ENCODE measurements around the gene COL25A1.

COL25A1 gene

GRCh38 chr4:108796173-108796572, 506.3 kb downstream of the COL25A1 start:
- DNase-seq, result no peak

- no peak for DNase-seq
Measured at GRCh38 chr4:108795733-108796132, 506.7 kb downstream of the COL25A1 start.

GRCh38 chr4:108794136-108794535, 508.3 kb downstream of the COL25A1 start:
- DNase-seq, result no peak

DNA sequence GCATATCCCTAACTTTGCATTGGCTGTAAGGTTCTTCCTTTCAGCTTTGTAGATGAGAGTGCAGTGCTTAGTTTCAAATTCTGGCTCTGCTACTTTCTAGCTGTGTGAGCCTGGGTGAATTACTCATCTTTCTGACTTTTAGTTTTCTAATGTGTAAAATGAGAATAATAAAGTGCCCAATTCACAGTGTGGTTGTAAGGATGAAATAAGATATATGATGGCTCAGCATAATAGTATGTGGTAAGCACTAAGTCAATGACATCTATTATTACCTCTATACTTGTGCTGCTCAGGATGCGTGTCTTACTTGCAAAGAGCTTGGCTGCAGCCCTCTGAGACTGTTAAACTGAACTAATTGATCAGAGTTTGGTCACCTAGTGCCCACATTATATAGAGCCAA, 509.0 kb downstream of the COL25A1 start:
- no peak for DNase-seq

GRCh38 chr4:108788731-108789130, 513.7 kb downstream of the COL25A1 start:
- DNase-seq, result no peak

DNA sequence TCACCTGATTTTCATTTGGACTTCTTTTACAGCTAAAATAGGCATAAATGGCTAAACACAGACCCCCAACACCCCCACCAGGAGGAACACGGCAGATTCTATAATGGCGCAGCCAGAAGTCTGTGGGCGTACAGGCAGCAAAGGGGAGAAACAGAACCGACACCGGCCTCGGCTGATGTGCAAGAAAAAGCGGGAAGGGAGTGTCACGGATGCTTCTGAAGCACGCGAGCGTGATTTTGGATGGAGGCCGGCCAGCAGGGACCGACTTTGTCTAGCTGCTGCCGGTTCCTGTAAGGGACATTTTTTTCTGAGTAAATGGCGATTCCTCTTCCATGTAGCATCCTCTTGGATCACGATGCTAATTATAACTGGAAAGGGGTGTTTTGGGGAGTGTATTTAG, 514.7 kb downstream of the COL25A1 start:
- DNase-seq, result no peak

- DNase-seq, result no peak
Measured at GRCh38 chr4:108787106-108787505, 515.4 kb downstream of the COL25A1 start.

DNA sequence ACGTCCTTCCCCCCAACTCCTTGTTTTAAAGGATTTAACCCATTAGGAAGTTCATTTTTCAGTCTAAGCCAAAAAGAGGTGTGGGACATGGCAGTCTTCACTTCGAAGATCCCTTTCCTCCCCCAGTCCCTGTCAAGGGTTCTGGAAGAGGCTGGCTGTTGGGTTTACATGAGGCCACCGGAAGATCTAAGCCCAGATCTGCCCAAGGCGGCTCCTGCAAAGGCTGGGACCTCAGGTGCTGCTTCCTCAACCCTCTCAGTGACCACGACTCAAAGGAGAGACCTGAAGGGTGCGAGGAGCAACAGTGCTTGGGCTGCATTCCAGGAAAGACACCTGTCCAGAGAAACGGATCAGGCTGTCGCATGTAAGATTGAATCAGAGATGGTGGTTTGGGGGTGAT, 516.1 kb downstream of the COL25A1 start:
- no peak for DNase-seq

GRCh38 chr4:108783665-108784463, 518.6 kb downstream of the COL25A1 start:
- no peak for DNase-seq

DNA sequence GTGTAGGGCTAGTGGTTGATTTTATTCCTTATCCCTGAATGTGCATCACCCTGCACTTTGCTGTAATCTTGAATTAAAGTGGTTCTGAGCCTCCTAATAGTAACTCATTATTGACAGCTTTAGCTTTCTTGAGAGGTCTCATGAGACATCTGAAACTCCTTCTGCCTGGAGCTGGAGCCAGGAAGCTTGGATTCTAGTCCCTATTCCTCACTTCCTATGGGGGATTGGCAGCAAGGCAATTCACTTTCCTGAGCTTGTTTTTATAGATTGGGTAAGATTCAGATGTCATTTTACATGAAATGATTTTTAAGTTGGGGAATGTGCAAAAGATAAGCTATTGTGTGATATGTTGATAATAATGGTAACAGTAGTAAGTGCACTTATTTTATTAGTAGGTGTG, 522.5 kb downstream of the COL25A1 start:
- DNase-seq, result no peak

- DNase-seq, result no peak
Measured at GRCh38 chr4:108777388-108777787, 525.1 kb downstream of the COL25A1 start.

- no peak for DNase-seq
Measured at GRCh38 chr4:108775921-108776320, 526.5 kb downstream of the COL25A1 start.

GRCh38 chr4:108774809-108775530, 527.5 kb downstream of the COL25A1 start:
- no peak for DNase-seq

DNA sequence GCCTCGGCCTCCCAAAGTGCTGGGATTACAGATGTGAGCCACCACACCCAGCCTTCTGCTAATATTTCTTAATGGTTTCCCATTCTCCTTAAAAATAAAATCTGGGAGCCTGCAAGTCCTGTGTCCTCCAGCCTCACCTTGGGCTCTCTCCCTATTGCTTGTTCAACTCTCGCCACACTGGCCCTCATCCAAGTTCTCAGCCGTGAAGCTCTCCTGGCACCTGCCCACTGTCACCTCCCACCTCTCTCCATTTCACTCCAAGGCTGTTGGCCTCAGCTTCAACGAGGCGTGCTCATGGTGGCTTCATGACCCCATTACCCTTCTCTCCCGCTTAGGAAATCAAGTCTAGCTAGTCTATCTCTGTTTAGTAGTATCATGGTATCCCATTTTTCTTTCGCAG, 530.1 kb downstream of the COL25A1 start:
- no peak for DNase-seq

GRCh38 chr4:108766058-108766457, 536.4 kb downstream of the COL25A1 start:
- DNase-seq, result no peak

DNA sequence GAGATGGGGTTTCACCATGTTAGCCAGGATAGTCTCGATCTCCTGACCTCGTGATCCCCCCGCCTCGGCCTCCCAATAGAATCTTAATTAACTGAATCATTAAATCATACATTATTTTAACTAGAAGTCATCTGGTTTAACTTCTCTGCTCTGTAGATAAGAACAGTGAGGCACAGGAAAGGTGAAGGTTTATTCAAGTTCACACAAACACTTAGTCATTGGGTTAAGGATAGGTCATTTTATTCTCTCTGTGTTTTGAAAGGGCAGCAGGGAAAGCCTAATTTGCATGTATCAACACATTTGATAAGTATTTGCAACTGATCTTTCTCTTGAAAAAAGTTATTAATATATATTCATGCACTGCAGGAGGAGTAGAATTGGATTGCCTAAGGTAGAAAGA, 538.5 kb downstream of the COL25A1 start:
- DNase-seq, result no peak

- DNase-seq, result no peak
Measured at GRCh38 chr4:108763226-108763593, 539.2 kb downstream of the COL25A1 start.

DNA sequence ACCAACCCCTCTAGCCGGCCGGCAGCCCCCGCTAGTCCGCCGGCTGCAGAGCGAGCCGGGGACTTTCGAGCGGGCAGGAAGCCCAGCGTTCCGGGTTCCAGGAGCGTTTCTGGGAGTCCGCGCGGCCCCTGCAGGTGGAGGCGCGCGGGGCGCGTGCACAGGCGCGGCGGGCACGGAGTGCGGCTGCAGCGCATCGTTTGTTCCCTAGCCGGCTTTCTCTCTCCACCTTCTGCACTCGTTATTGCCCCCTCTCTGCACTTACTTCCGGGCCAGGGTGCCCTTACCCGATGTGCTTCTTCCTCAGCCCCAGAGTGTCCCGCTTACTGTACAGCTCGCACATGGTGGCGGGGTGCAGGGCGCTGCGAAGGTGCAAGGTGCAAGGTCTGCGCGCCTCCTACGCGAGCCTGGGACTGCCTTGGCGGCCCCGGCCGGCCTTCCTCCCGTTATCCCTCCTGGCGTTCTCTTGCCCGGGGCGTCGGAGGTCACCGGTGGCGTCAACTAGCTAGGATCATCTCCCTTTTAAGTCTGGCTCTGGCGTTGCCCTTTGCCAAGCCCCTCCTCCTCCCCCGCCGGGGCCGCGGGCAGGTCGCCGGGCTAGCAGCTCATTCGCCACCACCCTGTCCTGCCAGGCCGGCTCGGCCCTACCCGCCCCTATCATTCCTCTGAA, 539.8 kb downstream of the COL25A1 start, which contains the start of gene ETNPPL:
TSS of gene ETNPPL (minus strand) at position 495 of the 667 bp plus-strand sequence. CDS start at position 340, 155 bp downstream.
- no peak for DNase-seq
